Measurements from ENCODE around the gene LDB1. TPM values are rescaled to one million over a fixed set of nuclear protein-coding genes. Genes with fewer than 3 reads are reported as not detected.

LDB1 gene
- total RNA-seq, 1 experiment from 2014 or later, result 63.9 TPM

DNA sequence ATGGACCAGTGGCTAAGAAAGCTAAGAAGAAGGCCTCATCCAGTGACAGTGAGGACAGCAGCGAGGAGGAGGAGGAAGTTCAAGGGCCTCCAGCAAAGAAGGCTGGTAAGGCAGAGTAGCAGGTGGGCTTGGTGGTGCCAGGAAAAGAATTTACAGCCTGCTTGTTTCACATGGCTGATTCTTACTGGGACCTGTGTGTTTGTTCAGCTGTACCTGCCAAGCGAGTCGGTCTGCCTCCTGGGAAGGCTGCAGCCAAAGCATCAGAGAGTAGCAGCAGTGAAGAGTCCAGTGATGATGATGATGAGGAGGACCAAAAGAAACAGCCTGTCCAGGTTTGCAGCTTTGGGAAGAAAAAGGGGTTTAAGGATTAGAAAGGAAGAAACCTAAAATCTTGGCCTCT lies 37.1 kb upstream of the LDB1 start:
- ChIA-PET CTCF (interaction anchor here (4.9 kb wide), 1 partner anchor 12 kb away, joined by 33 read pairs; no protein-coding TSS in a partner anchor), RAD21 (ENCODE audit: low non-redundant PET in 1 of 2, low total read pairs in 2 of 2, uncharacterized antibody in 2 of 2, unreplicated experiment in 2 of 2) (interaction anchor here in 1 of 2 experiments (0.6 kb wide), 1 partner anchor 242 kb away, joined by 5 read pairs; no protein-coding TSS in a partner anchor), POLR2A (interaction anchor here (1.5 kb wide), 1 partner anchor 12 kb away, joined by 6 read pairs; no protein-coding TSS in a partner anchor)
- Histone ChIP-seq H3K4me2 (ENCODE audit: low read length) (no peak overlapping the region), H4K20me1 (ENCODE audit: insufficient read depth) (peaks cover 36% of the 10 kb centered on the region; the same call in 1 of the 2 replicates), H3K4me3 (replicated peaks in 1 of 2; ENCODE audit: low read depth in 1 of 2, low read length in 2 of 2) (no peak overlapping the region), H3K36me3 (ENCODE audit: control insufficient read depth in 1 of 2, insufficient read depth in 2 of 2, low read length in 2 of 2) (peaks cover 64 to 80% of the 10 kb centered on the region in 2 experiments), H3K9ac (ENCODE audit: low read length) (no peak overlapping the region), H2AFZ (ENCODE audit: low read depth, low read length, poor library complexity, severe bottlenecking) (no peak overlapping the region), H3K27me3 (ENCODE audit: insufficient read depth, low read length) (no peaks in the 10 kb centered on the region), H3K4me1 (ENCODE audit: control insufficient read depth in 1 of 2, insufficient read depth in 2 of 2, low read length in 2 of 2) (peaks cover 7 to 8% of the 10 kb centered on the region in 2 experiments), H3K79me2 (ENCODE audit: insufficient read depth, low read length) (peaks cover 100% of the 10 kb centered on the region), H3K9me3 (ENCODE audit: control insufficient read depth in 1 of 2, insufficient read depth in 1 of 2, low read depth in 1 of 2, low read length in 2 of 2) (no peaks in the 10 kb centered on the region), H3K27ac (ENCODE audit: low read depth, low read length) (no peak overlapping the region), H3K9me2 (ENCODE audit: insufficient read depth) (no peaks in the 10 kb centered on the region)
- DNase-seq (ENCODE audit: low read depth, low spot score), result no peak
- intact Hi-C loops (cut with micrococcal nuclease), result no loop called here
- TF ChIP-seq, protein P1, sequence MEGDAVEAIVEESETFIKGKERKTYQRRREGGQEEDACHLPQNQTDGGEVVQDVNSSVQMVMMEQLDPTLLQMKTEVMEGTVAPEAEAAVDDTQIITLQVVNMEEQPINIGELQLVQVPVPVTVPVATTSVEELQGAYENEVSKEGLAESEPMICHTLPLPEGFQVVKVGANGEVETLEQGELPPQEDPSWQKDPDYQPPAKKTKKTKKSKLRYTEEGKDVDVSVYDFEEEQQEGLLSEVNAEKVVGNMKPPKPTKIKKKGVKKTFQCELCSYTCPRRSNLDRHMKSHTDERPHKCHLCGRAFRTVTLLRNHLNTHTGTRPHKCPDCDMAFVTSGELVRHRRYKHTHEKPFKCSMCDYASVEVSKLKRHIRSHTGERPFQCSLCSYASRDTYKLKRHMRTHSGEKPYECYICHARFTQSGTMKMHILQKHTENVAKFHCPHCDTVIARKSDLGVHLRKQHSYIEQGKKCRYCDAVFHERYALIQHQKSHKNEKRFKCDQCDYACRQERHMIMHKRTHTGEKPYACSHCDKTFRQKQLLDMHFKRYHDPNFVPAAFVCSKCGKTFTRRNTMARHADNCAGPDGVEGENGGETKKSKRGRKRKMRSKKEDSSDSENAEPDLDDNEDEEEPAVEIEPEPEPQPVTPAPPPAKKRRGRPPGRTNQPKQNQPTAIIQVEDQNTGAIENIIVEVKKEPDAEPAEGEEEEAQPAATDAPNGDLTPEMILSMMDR (IDR thresholded peaks at IDR 0.05 in 2 of 3, conservative IDR thresholded peaks at IDR 0.05 in 1 of 3; ENCODE audit: borderline replicate concordance in 1 of 3, insufficient read depth in 1 of 3, low read depth in 2 of 3, low read length in 2 of 3), result no peak
- TF ChIP-seq, protein P2, sequence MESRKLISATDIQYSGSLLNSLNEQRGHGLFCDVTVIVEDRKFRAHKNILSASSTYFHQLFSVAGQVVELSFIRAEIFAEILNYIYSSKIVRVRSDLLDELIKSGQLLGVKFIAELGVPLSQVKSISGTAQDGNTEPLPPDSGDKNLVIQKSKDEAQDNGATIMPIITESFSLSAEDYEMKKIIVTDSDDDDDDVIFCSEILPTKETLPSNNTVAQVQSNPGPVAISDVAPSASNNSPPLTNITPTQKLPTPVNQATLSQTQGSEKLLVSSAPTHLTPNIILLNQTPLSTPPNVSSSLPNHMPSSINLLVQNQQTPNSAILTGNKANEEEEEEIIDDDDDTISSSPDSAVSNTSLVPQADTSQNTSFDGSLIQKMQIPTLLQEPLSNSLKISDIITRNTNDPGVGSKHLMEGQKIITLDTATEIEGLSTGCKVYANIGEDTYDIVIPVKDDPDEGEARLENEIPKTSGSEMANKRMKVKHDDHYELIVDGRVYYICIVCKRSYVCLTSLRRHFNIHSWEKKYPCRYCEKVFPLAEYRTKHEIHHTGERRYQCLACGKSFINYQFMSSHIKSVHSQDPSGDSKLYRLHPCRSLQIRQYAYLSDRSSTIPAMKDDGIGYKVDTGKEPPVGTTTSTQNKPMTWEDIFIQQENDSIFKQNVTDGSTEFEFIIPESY (IDR thresholded peaks at IDR 0.05; ENCODE audit: extremely low read depth, insufficient replicate concordance, low read length), result no peak
- TF ChIP-seq ELF1 (IDR thresholded peaks at IDR 0.05; ENCODE audit: borderline replicate concordance, low read depth), result no peak
- TF ChIP-seq EGR1 (IDR thresholded peaks at IDR 0.05; ENCODE audit: low read depth), result no peak
- TF ChIP-seq SIN3A (IDR thresholded peaks at IDR 0.05; ENCODE audit: low read depth), result no peak
- TF ChIP-seq FOSL1 (IDR thresholded peaks at IDR 0.05; ENCODE audit: low read depth), result no peak
- TF ChIP-seq, protein P3, sequence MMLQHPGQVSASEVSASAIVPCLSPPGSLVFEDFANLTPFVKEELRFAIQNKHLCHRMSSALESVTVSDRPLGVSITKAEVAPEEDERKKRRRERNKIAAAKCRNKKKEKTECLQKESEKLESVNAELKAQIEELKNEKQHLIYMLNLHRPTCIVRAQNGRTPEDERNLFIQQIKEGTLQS (IDR thresholded peaks at IDR 0.05), result no peak
- TF ChIP-seq ZFX (IDR thresholded peaks at IDR 0.05), result no peak
- TF ChIP-seq EZH2phosphoT487 (IDR thresholded peaks at IDR 0.05; ENCODE audit: borderline replicate concordance), result no peak
- TF ChIP-seq ZNF274 (IDR thresholded peaks at IDR 0.05; ENCODE audit: low read depth, low read length), result no peak
- no TSS peak for BruUV-seq (replicated peaks)
- ATAC-seq, result no peak

Measured in HCT116 (cell line).